H1 (cell line): ENCODE measurements around the gene THRB. TPM values are rescaled to one million over a fixed set of nuclear protein-coding genes. Genes with fewer than 3 reads are reported as not detected.

Experiments
- CTCF ChIA-PET: fragments of 300-600 bp; sonication (Branson Sonifier 250); formaldehyde crosslinking; loops from one replicate; lab custom pipeline; 2021; ENCODE audit not compliant: partially characterized antibody; lab: Charles Lee
- POLR2A ChIA-PET: fragments of 300-600 bp; sonication (Branson Sonifier 250); formaldehyde crosslinking; loops from one replicate; lab custom pipeline; 2021; ENCODE audit warnings: inconsistent platforms; ENCODE audit not compliant: partially characterized antibody; lab: Charles Lee
- DNase-seq, 2 experiments: peaks; one replicate each; pipeline versions ENCODE4 v3.0.0 to v3.0.0-alpha.2; 2010 to 2022; ENCODE audit warnings: low spot score in 2 of 2, low read depth in 1 of 2, mixed read lengths in 1 of 2
- FAIRE-seq: peaks from 2 replicates; lab custom pipeline; 2011; peaks lifted over from hg19 to GRCh38; lab: Jason Lieb, UNC
- H2AFZ ChIP-seq: 2 replicates; pipeline ENCODE4 v1.8.1; 2012; ENCODE audit warnings: low read length, inconsistent platforms
- H2AK5ac ChIP-seq: 2 replicates; pipeline ENCODE4 v1.6.1; 2013; ENCODE audit warnings: low read depth, low read length
- H2BK120ac ChIP-seq: replicated peaks from 2 replicates; pipeline ENCODE3; 2013; ENCODE audit warnings: low read depth, low read length, inconsistent platforms
- H2BK12ac ChIP-seq: 2 replicates; pipeline ENCODE4 v1.6.1; 2013; ENCODE audit warnings: low read depth, low read length
- H2BK15ac ChIP-seq: 2 replicates; pipeline ENCODE4 v1.6.1; 2013; ENCODE audit warnings: low read length
- H2BK20ac ChIP-seq: 2 replicates; pipeline ENCODE4 v1.6.1; 2013; ENCODE audit warnings: low read length
- H2BK5ac ChIP-seq: 2 replicates; pipeline ENCODE4 v1.6.1; 2013; ENCODE audit warnings: low read depth, low read length
- H3K14ac ChIP-seq: 2 replicates; pipeline ENCODE4 v1.6.1; 2013; ENCODE audit warnings: inconsistent platforms; ENCODE audit not compliant: insufficient read length
- H3K18ac ChIP-seq: 2 replicates; pipeline ENCODE4 v1.6.1; 2013; ENCODE audit warnings: low read length; ENCODE audit errors: extremely low read depth
- H3K23ac ChIP-seq: 2 replicates; pipeline ENCODE4 v1.6.1; 2013; ENCODE audit warnings: inconsistent platforms; ENCODE audit not compliant: insufficient read length
- H3K23me2 ChIP-seq: 2 replicates; pipeline ENCODE4 v1.6.1; 2013; ENCODE audit warnings: low read depth, low read length
- H3K27ac ChIP-seq: 2 replicates; pipeline ENCODE4 v1.6.1; 2011; ENCODE audit warnings: low read depth, low read length, inconsistent platforms
- H3K27me3 ChIP-seq, 4 experiments: replicated peaks in 1 of 4; 1 replicate in 1 of 4; 2 replicates in 3 of 4; pipeline versions ENCODE4 v1.6.1 to v1.8.1; 2011 to 2013; ENCODE audit warnings: low read length in 3 of 4, mild to moderate bottlenecking in 3 of 4, inconsistent platforms in 2 of 4, mixed read lengths in 2 of 4, moderate library complexity in 1 of 4; ENCODE audit not compliant: control insufficient read depth in 3 of 4, insufficient read depth in 3 of 4; ENCODE audit errors: extremely low read depth in 1 of 4
- H3K36me3 ChIP-seq, 4 experiments: 2 replicates each; pipeline versions ENCODE4 v1.6.1 to v1.8.1; 2011 to 2013; ENCODE audit warnings: mild to moderate bottlenecking in 4 of 4, low read length in 3 of 4, moderate library complexity in 2 of 4, control low read depth in 1 of 4, inconsistent platforms in 1 of 4; ENCODE audit not compliant: insufficient read depth in 4 of 4, control insufficient read depth in 2 of 4
- H3K4ac ChIP-seq: replicated peaks from 2 replicates; pipeline ENCODE3; 2013; ENCODE audit warnings: low read length, low read depth, mixed read lengths, inconsistent platforms; ENCODE audit not compliant: insufficient read length
- H3K4me1 ChIP-seq, 4 experiments: replicated peaks in 1 of 4; 1 replicate in 1 of 4; 2 replicates in 3 of 4; pipeline versions ENCODE4 v1.6.1 to v1.8.1; 2011 to 2013; ENCODE audit warnings: low read length in 3 of 4, inconsistent platforms in 2 of 4, mixed read lengths in 1 of 4; ENCODE audit not compliant: insufficient read depth in 4 of 4, control insufficient read depth in 3 of 4
- H3K4me2 ChIP-seq, 2 experiments: 2 replicates each; pipeline versions ENCODE4 v1.6.1 to v1.8.1; 2011 to 2013; ENCODE audit warnings: low read depth in 2 of 2, low read length in 2 of 2, control low read depth in 1 of 2, inconsistent platforms in 1 of 2, mild to moderate bottlenecking in 1 of 2; ENCODE audit not compliant: insufficient read depth in 1 of 2
- H3K4me3 ChIP-seq, 4 experiments: fragments of 200-600, 300-600 bp in 1 of 4; sonication (generic), shearing (Covaris generic), sonication (Bioruptor Twin) in 1 of 4; 2 replicates each; pipeline versions ENCODE4 v1.5.1 to v1.8.1; 2011 to 2016; ENCODE audit warnings: low read length in 4 of 4, low read depth in 3 of 4, control low read depth in 2 of 4, inconsistent platforms in 2 of 4, mild to moderate bottlenecking in 2 of 4, mixed read lengths in 1 of 4, moderate library complexity in 1 of 4; ENCODE audit not compliant: insufficient read depth in 2 of 4; ENCODE audit errors: extremely low read depth in 1 of 4
- H3K56ac ChIP-seq: replicated peaks from 2 replicates; pipeline ENCODE3; 2013; ENCODE audit warnings: low read depth, mild to moderate bottlenecking, mixed read lengths, low read length, inconsistent platforms; ENCODE audit not compliant: insufficient read length
- H3K79me1 ChIP-seq: 2 replicates; pipeline ENCODE4 v1.6.1; 2013; ENCODE audit warnings: low read depth, low read length, control low read depth
- H3K79me2 ChIP-seq, 2 experiments: 2 replicates each; pipeline versions ENCODE4 v1.6.1 to v1.8.1; 2012 to 2013; ENCODE audit warnings: low read length in 2 of 2, mild to moderate bottlenecking in 2 of 2, inconsistent platforms in 1 of 2; ENCODE audit not compliant: insufficient read depth in 2 of 2, control insufficient read depth in 1 of 2
- H3K9ac ChIP-seq, 4 experiments: replicated peaks in 1 of 4; 1 replicate in 1 of 4; 2 replicates in 3 of 4; pipeline versions ENCODE4 v1.6.1 to v1.8.1; 2011 to 2013; ENCODE audit warnings: low read depth in 3 of 4, low read length in 3 of 4, control low read depth in 2 of 4, mild to moderate bottlenecking in 2 of 4, moderate library complexity in 2 of 4, inconsistent platforms in 1 of 4; ENCODE audit errors: extremely low read depth in 1 of 4
- H3K9me3 ChIP-seq, 2 experiments: 2 replicates each; pipeline versions ENCODE4 v1.6.1 to v1.8.1; 2012 to 2013; ENCODE audit warnings: mild to moderate bottlenecking in 2 of 2, moderate library complexity in 2 of 2, control low read depth in 1 of 2, inconsistent platforms in 1 of 2, low read depth in 1 of 2, low read length in 1 of 2, mixed read lengths in 1 of 2; ENCODE audit not compliant: insufficient read depth in 2 of 2
- H4K20me1 ChIP-seq, 2 experiments: replicated peaks in 1 of 2; 2 replicates each; pipeline versions ENCODE3 to v1.8.1; 2011 to 2013; ENCODE audit warnings: inconsistent platforms in 2 of 2, low read length in 2 of 2, mild to moderate bottlenecking in 1 of 2; ENCODE audit not compliant: insufficient read depth in 2 of 2, control insufficient read depth in 1 of 2
- H4K5ac ChIP-seq: 2 replicates; pipeline ENCODE4 v1.6.1; 2013; ENCODE audit warnings: low read length, low read depth, mixed read lengths, inconsistent platforms; ENCODE audit not compliant: insufficient read length
- H4K8ac ChIP-seq: 2 replicates; pipeline ENCODE4 v1.8.0; 2013; ENCODE audit warnings: mild to moderate bottlenecking, moderate library complexity, low read length, inconsistent platforms; ENCODE audit not compliant: insufficient read depth; ENCODE audit errors: extremely low read depth
- H4K91ac ChIP-seq: replicated peaks from 2 replicates; pipeline ENCODE3; 2013; ENCODE audit warnings: low read length, mixed read lengths, inconsistent platforms; ENCODE audit not compliant: insufficient read length
- SIRT6 ChIP-seq: IDR thresholded peaks from one replicate; pipeline ENCODE4 v1.7.1; 2012; ENCODE audit warnings: low read length, inconsistent platforms
- polyA plus RNA-seq, 7 experiments: library from polyadenylated mRNA; depleted of rRNA in 3 of 7; stranded (reverse) in 5 of 7; unstranded in 2 of 7; fragments of >200 nt in 5 of 7; fragments of 200-250 nt in 2 of 7; gene quantifications; 1 replicate in 5 of 7; 2 replicates in 1 of 7; 4 replicates in 1 of 7; pipeline versions ENCODE4 v1.2.1 to v1.2.3, GENCODE V29; 2011 to 2013; ENCODE audit warnings: missing spikeins in 2 of 7, mixed read lengths in 2 of 7
- total RNA-seq: library from RNA; stranded (reverse); fragmentation: NEBNext Ultra II Directional; extraction: Animal tissue kit (Norgen Biotek cat#: 25700); gene quantifications from 2 replicates; pipeline ENCODE4 v1.2.1, GENCODE V29; 2021

Gene THRB
- total and polyA plus RNA-seq, 2 of the 8 experiments (the other 6 are each of a cell fraction or from before 2014, with no cell fraction given) = 0.98 to 3.9 TPM

DNA sequence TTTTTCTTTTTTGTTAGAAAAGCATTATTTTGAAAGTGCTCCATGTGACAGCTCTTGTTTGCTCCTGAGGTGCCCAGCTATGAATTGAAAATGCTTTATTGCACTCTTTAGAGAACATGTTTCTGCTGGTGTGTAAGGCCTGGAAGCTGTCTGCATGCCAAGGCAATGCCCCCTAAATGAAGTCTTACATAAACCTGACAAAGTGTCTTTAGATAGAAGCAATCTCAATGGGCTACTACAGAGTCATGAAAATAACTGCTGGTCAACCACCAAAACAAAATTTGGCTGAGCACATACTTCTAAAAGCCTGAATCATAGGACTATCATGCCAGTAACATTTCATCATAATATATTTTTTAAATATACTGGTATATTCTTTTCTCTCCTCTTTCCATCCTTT is 178.7 kb downstream of the THRB start:
- no peak overlapping the region for H4K8ac ChIP-seq
- TF ChIP-seq SIRT6 = no peak
- no peak overlapping the region for H2BK5ac ChIP-seq
- no peak overlapping the region for H3K18ac ChIP-seq
- H3K4me1 ChIP-seq = no peaks in the 10 kb centered on the region
- H3K9me3 ChIP-seq = no peaks in the 10 kb centered on the region
- no peaks in the 10 kb centered on the region for H4K20me1 ChIP-seq
- no peak overlapping the region for H2BK15ac ChIP-seq
- H3K27ac ChIP-seq = no peak overlapping the region
- no peak overlapping the region for H3K23ac ChIP-seq
- H3K27me3 ChIP-seq = no peaks in the 10 kb centered on the region
- no peak overlapping the region for H3K4me2 ChIP-seq
- no peak overlapping the region for H2BK20ac ChIP-seq
- H3K4ac ChIP-seq = no peak overlapping the region
- no peak overlapping the region for H4K5ac ChIP-seq
- no peaks in the 10 kb centered on the region for H3K79me1 ChIP-seq
- no peak overlapping the region for H3K14ac ChIP-seq
- CTCF ChIA-PET = interaction anchor here (0.9 kb wide), 1 partner anchor 52 kb away, joined by 3 read pairs; no protein-coding TSS in a partner anchor
- no peaks in the 10 kb centered on the region for H3K36me3 ChIP-seq
- H2AFZ ChIP-seq = no peak overlapping the region
- H3K56ac ChIP-seq = no peak overlapping the region
- no peak overlapping the region for H2AK5ac ChIP-seq
- POLR2A ChIA-PET = no interaction called here
- DNase-seq (no peak), FAIRE-seq (no peak)
- no peaks in the 10 kb centered on the region for H3K79me2 ChIP-seq
- H3K23me2 ChIP-seq = no peaks in the 10 kb centered on the region
- no peak overlapping the region for H3K9ac ChIP-seq
- no peak overlapping the region for H2BK12ac ChIP-seq
- H2BK120ac ChIP-seq = no peak overlapping the region
- no peak overlapping the region for H3K4me3 ChIP-seq
- H4K91ac ChIP-seq = no peak overlapping the region
